Type B pancreatic cell (in vitro differentiated cells): Measurements from ENCODE around the gene MTA1. TPM values are rescaled to one million over a fixed set of nuclear protein-coding genes. Genes with fewer than 3 reads are reported as not detected.
A peak's percentile ranks its signal among the peaks of the same experiment; 100 is the strongest.

ENCODE experiments used
- DNase-seq: peaks from one replicate; pipeline ENCODE4 v3.0.0; 2021; ENCODE audit warnings: mixed read lengths; ENCODE audit not compliant: unreplicated experiment; ENCODE audit errors: extremely low spot score
- H3K27ac Mint-ChIP-seq: 2 replicates; pipeline ENCODE4 v1.8.0; 2021; ENCODE audit warnings: mild to moderate bottlenecking, mixed read lengths
- H3K27me3 Mint-ChIP-seq: 2 replicates; pipeline ENCODE4 v1.8.0; 2021; ENCODE audit warnings: mixed read lengths
- H3K36me3 Mint-ChIP-seq: 2 replicates; pipeline ENCODE4 v1.8.0; 2021; ENCODE audit warnings: mixed read lengths
- H3K4me1 Mint-ChIP-seq: one replicate; pipeline ENCODE4 v1.8.0; 2021; ENCODE audit warnings: mixed read lengths; ENCODE audit not compliant: unreplicated experiment
- H3K4me3 Mint-ChIP-seq: 2 replicates; pipeline ENCODE4 v1.8.0; 2021; ENCODE audit warnings: mild to moderate bottlenecking, mixed read lengths
- H3K9me3 Mint-ChIP-seq: 2 replicates; pipeline ENCODE4 v1.8.0; 2021; ENCODE audit warnings: mixed read lengths
- total RNA-seq: library from RNA; stranded (reverse); gene quantifications from 2 replicates; pipeline ENCODE4 v1.2.1, GENCODE V29; 2021; ENCODE audit warnings: low replicate concordance
- TF ChIP-seq, protein P1 (sequence below): fragments of 200-600 bp; sonication (generic); conservative IDR thresholded peaks from 2 replicates; pipeline ENCODE4 v1.5.0; 2021; ENCODE audit warnings: antibody characterized with exemption, mild to moderate bottlenecking

The MTA1 gene
- total RNA-seq, 1 donor from 2014 or later: 194 TPM

DNA sequence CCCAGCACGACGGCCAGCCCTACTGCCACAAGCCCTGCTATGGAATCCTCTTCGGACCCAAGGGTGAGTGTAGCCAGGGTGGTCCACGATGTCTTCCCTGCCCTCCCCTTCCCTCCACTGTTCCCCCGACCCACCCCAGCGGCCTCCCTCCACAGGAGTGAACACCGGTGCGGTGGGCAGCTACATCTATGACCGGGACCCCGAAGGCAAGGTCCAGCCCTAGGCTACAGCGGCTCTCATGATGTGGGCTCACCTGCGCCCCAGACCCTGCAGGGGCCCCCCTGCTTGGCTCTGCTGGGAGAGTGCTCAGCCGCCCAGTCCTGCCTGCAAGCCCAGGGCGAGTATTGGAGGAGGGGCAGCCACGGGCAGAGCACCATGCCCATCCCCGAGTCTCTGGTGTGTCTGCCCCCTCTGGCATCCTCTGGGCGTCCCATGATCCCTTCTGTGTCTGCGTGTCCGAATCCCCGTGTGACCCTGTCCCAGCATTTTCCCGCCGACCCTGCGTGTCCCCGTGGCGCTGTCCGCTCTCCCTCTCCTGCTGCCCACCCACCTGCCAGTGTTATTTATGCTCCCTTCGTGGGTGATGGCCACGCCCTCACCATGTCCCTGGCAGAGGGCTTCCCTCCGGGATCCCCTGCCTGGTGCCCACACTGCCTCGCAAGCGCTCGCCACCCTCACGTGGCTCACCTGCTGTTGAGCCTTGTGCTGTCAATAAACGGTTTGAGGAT lies 60.0 kb downstream of the MTA1 start:
- H3K4me3 Mint-ChIP-seq: peak overlapping the region; percentile 55
- peaks cover 33% of the 10 kb centered on the region for H3K27me3 Mint-ChIP-seq
- H3K27ac Mint-ChIP-seq: peak overlapping the region; percentile 77
- no peaks in the 10 kb centered on the region for H3K36me3 Mint-ChIP-seq
- H3K9me3 Mint-ChIP-seq: no peaks in the 10 kb centered on the region
- TF ChIP-seq, protein P1, sequence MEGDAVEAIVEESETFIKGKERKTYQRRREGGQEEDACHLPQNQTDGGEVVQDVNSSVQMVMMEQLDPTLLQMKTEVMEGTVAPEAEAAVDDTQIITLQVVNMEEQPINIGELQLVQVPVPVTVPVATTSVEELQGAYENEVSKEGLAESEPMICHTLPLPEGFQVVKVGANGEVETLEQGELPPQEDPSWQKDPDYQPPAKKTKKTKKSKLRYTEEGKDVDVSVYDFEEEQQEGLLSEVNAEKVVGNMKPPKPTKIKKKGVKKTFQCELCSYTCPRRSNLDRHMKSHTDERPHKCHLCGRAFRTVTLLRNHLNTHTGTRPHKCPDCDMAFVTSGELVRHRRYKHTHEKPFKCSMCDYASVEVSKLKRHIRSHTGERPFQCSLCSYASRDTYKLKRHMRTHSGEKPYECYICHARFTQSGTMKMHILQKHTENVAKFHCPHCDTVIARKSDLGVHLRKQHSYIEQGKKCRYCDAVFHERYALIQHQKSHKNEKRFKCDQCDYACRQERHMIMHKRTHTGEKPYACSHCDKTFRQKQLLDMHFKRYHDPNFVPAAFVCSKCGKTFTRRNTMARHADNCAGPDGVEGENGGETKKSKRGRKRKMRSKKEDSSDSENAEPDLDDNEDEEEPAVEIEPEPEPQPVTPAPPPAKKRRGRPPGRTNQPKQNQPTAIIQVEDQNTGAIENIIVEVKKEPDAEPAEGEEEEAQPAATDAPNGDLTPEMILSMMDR: no peak
- no peak for DNase-seq
- H3K4me1 Mint-ChIP-seq: peaks cover 16% of the 10 kb centered on the region

DNA sequence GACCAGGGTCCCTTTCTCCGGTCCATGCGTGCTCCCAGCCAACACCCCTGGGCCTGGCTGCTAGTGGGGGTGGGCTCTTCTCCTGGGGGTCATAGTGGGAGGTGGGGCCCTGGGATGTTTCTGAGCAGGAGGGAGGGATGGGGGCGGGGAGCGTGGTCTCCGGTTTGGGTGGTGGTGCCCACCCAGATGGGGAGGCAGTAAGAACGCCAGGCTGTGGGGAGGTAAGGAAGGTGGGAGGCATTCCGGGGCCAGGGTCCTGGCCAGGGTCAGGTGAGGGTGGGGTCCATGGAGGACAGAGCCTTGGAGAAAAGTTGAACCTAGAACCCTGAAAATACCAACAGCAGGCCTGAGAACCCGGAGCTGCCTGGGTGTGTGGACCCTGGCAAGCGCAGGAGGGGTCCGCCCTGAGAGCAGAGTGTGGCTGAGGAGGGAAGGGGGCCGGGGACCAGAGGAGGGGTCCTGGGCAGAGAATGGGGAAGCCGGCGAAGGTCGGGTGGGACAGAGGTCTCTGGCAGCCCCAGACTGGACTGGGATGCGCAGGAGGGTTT lies 60.6 kb downstream of the MTA1 start:
- Mint-ChIP-seq H3K27me3 (peaks cover 34% of the 10 kb centered on the region), H3K4me1 (peaks cover 17% of the 10 kb centered on the region), H3K4me3 (peak overlapping the region; percentile 67), H3K36me3 (no peaks in the 10 kb centered on the region), H3K27ac (peak overlapping the region; percentile 77), H3K9me3 (no peaks in the 10 kb centered on the region)
- DNase-seq: no peak
- TF ChIP-seq, protein P1: no peak

DNA sequence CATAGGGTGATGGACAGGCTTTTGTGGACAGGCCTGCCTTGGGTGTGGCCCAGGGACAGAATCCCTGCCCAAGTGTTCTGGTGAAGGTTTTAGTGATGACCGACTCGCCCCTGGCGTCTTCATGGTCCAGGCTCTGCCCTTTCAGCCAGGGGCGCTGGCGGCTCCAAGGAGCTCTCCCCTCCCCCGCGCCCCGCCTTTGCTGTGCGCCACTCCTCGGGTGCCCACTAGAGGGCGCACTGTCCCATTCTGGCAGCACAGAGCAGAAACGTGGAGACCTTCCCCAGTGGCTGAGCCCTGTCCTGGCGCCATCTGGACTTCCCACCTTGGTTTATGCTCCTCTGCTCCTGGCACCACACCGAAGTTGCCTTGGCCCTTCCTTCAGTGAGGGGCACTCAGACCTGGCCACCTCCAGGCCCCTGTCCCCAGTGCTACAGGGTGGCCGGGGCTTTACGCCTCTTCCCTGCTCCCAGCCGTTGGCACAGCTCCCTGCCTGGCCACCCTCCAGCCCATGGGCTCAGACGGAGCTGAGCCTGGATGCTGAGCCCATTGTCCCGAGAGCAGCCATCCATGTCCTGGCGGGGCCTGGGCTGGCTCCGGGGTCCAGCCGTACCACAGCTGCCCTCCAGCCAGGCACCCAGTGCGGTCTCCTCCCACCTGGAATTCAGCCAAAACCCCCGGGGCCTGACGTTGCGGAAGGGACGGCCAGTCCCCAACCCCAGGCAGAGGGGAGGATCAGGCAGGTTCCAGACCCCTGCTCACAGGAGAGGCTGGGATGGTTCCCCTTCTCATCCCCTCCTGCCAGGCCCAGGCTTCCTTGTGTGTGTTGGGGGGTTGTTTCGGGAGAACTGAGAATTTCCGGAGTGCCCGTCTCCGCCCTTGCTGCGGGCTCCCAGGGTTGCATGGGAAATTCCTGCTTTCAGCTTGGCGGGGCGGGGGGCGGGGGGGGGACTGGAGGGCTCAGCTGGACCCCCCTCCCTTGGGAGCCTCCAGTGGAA lies 61.5 kb downstream of the MTA1 start:
- TF ChIP-seq, protein P1: peak; percentile 100
- DNase-seq: peak; percentile 94
- no peaks in the 10 kb centered on the region for H3K36me3 Mint-ChIP-seq
- H3K27me3 Mint-ChIP-seq: peaks cover 42% of the 10 kb centered on the region
- H3K27ac Mint-ChIP-seq: peak overlapping the region; percentile 95
- peak overlapping the region; percentile 67 for H3K4me3 Mint-ChIP-seq
- H3K9me3 Mint-ChIP-seq: no peaks in the 10 kb centered on the region
- H3K4me1 Mint-ChIP-seq: peaks cover 17% of the 10 kb centered on the region

DNA sequence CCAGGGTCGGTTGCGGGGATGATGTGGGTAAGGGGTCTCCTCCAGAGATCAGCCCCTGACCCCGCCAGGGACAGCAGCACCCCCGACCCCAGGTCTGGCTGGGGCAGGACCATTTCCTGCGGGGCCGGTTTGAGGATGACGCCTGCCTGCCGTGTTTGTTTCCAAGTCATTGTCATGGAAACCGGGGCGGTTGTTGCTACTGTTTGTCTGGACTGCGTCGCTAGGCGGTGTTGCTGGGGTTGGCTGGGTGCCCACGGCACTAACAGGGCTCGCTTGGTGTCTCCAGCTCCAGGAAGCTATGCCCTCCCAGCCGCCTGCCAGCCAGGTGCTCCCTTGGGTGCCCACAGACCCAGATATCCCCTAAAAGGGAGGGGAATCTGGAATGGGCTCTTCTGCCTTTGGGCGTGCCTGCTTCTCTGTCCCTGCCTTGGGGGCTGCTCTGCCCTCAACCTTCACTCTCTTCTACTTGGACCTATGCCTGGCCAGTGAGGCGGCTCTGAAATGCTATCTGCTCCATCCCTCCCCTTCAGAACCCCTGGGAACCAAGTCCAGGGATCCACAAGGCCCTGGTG lies 62.3 kb downstream of the MTA1 start:
- Mint-ChIP-seq H3K9me3 (no peaks in the 10 kb centered on the region), H3K4me1 (peaks cover 17% of the 10 kb centered on the region), H3K27me3 (peaks cover 42% of the 10 kb centered on the region), H3K36me3 (no peaks in the 10 kb centered on the region), H3K27ac (peak overlapping the region; percentile 95), H3K4me3 (peak overlapping the region; percentile 78)
- DNase-seq: peak; percentile 88
- TF ChIP-seq, protein P1: no peak

DNA sequence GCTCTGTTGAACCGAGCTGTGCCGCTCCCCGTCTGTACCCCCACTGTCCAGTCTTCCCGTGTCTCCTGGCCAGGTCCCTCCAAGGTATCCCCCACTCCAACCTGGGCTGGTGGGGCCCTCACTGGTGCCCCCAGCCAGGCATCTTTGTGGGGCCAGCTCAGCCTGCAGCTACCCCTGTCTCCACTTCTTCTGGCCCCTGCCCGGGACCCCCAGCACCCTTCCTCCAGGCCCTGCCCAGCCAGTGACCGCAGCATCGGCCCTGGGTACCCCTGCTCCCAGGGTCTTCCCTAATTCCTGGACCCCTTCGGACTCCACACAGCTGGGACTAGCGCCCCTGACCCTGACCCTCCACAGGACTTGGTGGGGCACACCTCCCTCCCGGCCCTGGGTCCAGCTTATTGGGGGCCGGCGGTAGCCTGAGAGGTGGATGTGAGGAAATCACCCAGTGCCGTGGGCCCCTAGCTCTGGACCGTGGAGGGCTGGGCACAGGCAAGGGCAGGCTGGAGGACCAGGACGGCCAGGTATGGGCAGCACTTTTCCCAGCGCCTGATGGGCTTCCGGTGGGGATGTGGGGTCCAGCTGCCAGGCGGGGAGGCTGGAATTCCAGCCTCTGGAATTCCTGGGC lies 63.0 kb downstream of the MTA1 start:
- no peaks in the 10 kb centered on the region for H3K9me3 Mint-ChIP-seq
- H3K4me1 Mint-ChIP-seq: peaks cover 17% of the 10 kb centered on the region
- H3K27me3 Mint-ChIP-seq: peaks cover 37% of the 10 kb centered on the region
- H3K4me3 Mint-ChIP-seq: peak overlapping the region; percentile 78
- no peaks in the 10 kb centered on the region for H3K36me3 Mint-ChIP-seq
- H3K27ac Mint-ChIP-seq: peak overlapping the region; percentile 95
- no peak for DNase-seq
- TF ChIP-seq, protein P1: no peak
